HG03520 (cell line): Measurements from ENCODE around the gene B3GALT5.

Experiments
- ATAC-seq: cut with Tn5 transposase; IDR thresholded peaks from one replicate; pipeline ENCODE4 v1.9.1; 2021; ENCODE audit warnings: mild to moderate bottlenecking, moderate library complexity; ENCODE audit not compliant: unreplicated experiment

Gene B3GALT5

GRCh38 chr21:39602793-39603192, 9.9 kb upstream of the B3GALT5 start:
- ATAC-seq = no peak

- no peak for ATAC-seq
These were observed 7.8 kb upstream of the B3GALT5 start for GRCh38 chr21:39604951-39605350.

GRCh38 chr21:39610703-39611102, 2.0 kb upstream of the B3GALT5 start:
- ATAC-seq = no peak

GRCh38 chr21:39611551-39612190, 1.1 kb upstream of the B3GALT5 start:
- ATAC-seq = no peak

- ATAC-seq = no peak
These were observed 548 bp downstream of the B3GALT5 start for GRCh38 chr21:39613041-39613934.

GRCh38 chr21:39616211-39616772, 3.6 kb downstream of the B3GALT5 start:
- ATAC-seq = no peak

- ATAC-seq = no peak
These were observed 8.1 kb downstream of the B3GALT5 start for GRCh38 chr21:39620856-39621255.

- ATAC-seq = no peak
These were observed 12.6 kb downstream of the B3GALT5 start for GRCh38 chr21:39625211-39625895.

- no peak for ATAC-seq
These were observed 15.6 kb downstream of the B3GALT5 start for GRCh38 chr21:39628385-39628784.

- no peak for ATAC-seq
These were observed 17.5 kb downstream of the B3GALT5 start for GRCh38 chr21:39630191-39630591.

GRCh38 chr21:39630827-39631226, 18.1 kb downstream of the B3GALT5 start:
- no peak for ATAC-seq

GRCh38 chr21:39631842-39632562, 19.3 kb downstream of the B3GALT5 start:
- ATAC-seq = no peak

GRCh38 chr21:39632796-39633442, 20.2 kb downstream of the B3GALT5 start:
- ATAC-seq = no peak

- no peak for ATAC-seq
These were observed 21.0 kb downstream of the B3GALT5 start for GRCh38 chr21:39633770-39634181.

- no peak for ATAC-seq
These were observed 21.8 kb downstream of the B3GALT5 start for GRCh38 chr21:39634507-39634906.

- ATAC-seq = no peak
These were observed 24.6 kb downstream of the B3GALT5 start for GRCh38 chr21:39637197-39637970.

- no peak for ATAC-seq
These were observed 25.2 kb downstream of the B3GALT5 start for GRCh38 chr21:39637971-39638240.

GRCh38 chr21:39638281-39638680, 25.5 kb downstream of the B3GALT5 start:
- ATAC-seq = no peak

GRCh38 chr21:39640754-39641153, 28.0 kb downstream of the B3GALT5 start:
- ATAC-seq = no peak
